Stimulated activated CD8-positive, alpha-beta memory T cell treated with anti-CD3 and anti-CD28 coated beads, Interleukin-15, amount 100 ng/mL, for 48 hours (primary cell): ENCODE results near the gene ZNF493.

Source experiments
- DNase-seq, 2 donors: peaks; one replicate each; pipeline ENCODE4 v3.0.0-alpha.2; 2020; ENCODE audit warnings: low read depth in 2 of 2

The ZNF493 gene

GRCh38 chr19:21463449-21464105 is 66.6 kb downstream of the ZNF493 start:
- DNase-seq, result peak in 1 of 2 donors; percentile 50

- DNase-seq, result no peak
These were observed 69.7 kb downstream of the ZNF493 start for GRCh38 chr19:21466627-21467026.

- DNase-seq, result no peak
These were observed 71.9 kb downstream of the ZNF493 start for GRCh38 chr19:21468791-21469190.

- DNase-seq, result no peak
These were observed 75.6 kb downstream of the ZNF493 start for GRCh38 chr19:21472507-21472906.

GRCh38 chr19:21474671-21475181 is 77.8 kb downstream of the ZNF493 start:
- peak; percentile 53 to 79 for DNase-seq
